Gastrocnemius medialis (tissue), 4 donors: Measurements from ENCODE around the gene CDK4. TPM values are rescaled to one million over a fixed set of nuclear protein-coding genes. Genes with fewer than 3 reads are reported as not detected.
"Not testable (repeated sequence)": the region's sequence is repeated elsewhere in the genome, so short reads cannot be mapped to it uniquely, and the experiment has no call there.

Source experiments
- ATAC-seq, 2 donors: fragments of 150-250 bp; one replicate each; pipeline ENCODE4 v1.9.1; 2016
- DNase-seq, 2 donors: peaks; one replicate each; pipeline ENCODE4 v3.0.0-alpha.2; 2019
- H3K27ac ChIP-seq, 4 donors: fragments of 200-600 bp; sonication (generic); 1 replicate in 1 of 4; 2 replicates in 3 of 4; pipeline ENCODE4 v1.5.1; 2016 to 2018; ENCODE audit warnings: mild to moderate bottlenecking in 2 of 4, moderate library complexity in 1 of 4
- H3K27me3 ChIP-seq, 3 donors: fragments of 200-600 bp; sonication (generic) in 2 of 3; 1 replicate in 1 of 3; 2 replicates in 2 of 3; pipeline versions ENCODE4 v1.5.1 to v1.6.0; 2016 to 2019; ENCODE audit warnings: mild to moderate bottlenecking in 1 of 3, moderate library complexity in 1 of 3
- H3K36me3 ChIP-seq, 2 donors: fragments of 200-600 bp; sonication (generic) in 1 of 2; one replicate each; pipeline ENCODE4 v1.5.1; 2017 to 2018
- H3K4me1 ChIP-seq, 2 donors: fragments of 200-600 bp; sonication (generic) in 1 of 2; one replicate each; pipeline ENCODE4 v1.5.1; 2016 to 2017; ENCODE audit warnings: mild to moderate bottlenecking in 2 of 2
- H3K4me3 ChIP-seq, 4 donors: fragments of 200-600 bp; sonication (generic) in 3 of 4; 1 replicate in 1 of 4; 2 replicates in 3 of 4; pipeline ENCODE4 v1.5.1; 2016 to 2019; ENCODE audit warnings: mild to moderate bottlenecking in 2 of 4
- H3K9me3 ChIP-seq, 3 donors: fragments of 200-600 bp; sonication (generic) in 2 of 3; 1 replicate in 1 of 3; 2 replicates in 2 of 3; pipeline ENCODE4 v1.5.1; 2016 to 2019
- POLR2A ChIP-seq, 2 donors: fragments of 450-650 bp; IDR thresholded peaks; one replicate each; pipeline ENCODE4 v1.6.1; 2017; ENCODE audit warnings: antibody characterized with exemption in 2 of 2, mild to moderate bottlenecking in 2 of 2, moderate library complexity in 2 of 2
- in situ Hi-C, 4 donors: fragments of 200-750 bp; cut with MboI; loops; one replicate each; pipeline versions ENCODE4 v1.15.0 to v1.8.0; 2017; ENCODE audit warnings: low sequenced_read_pairs in 4 of 4
- intact Hi-C: fragments of 100-400 bp; cut with DNase I; formaldehyde crosslinking; loops from one replicate; pipeline ENCODE4 v1.15.1; 2023; ENCODE audit warnings: low total_unique reads
- total RNA-seq, 4 donors: library from RNA; depleted of rRNA; stranded (reverse); fragments of >200 nt; gene quantifications; one replicate each; pipeline versions ENCODE4 v1.1.0 to v1.2.3, GENCODE V29; 2016
- TF ChIP-seq, protein P1 (sequence below), 5 experiments: fragments of 450-650 bp in 3 of 5; fragments of 200-600 bp in 2 of 5; sonication (generic) in 2 of 5; IDR thresholded peaks in 4 of 5; conservative IDR thresholded peaks in 1 of 5; 1 replicate in 4 of 5; 2 replicates in 1 of 5; pipeline ENCODE4 v1.5.1; 2016 to 2019; ENCODE audit warnings: antibody characterized with exemption in 5 of 5, mild to moderate bottlenecking in 3 of 5, moderate library complexity in 3 of 5

The CDK4 gene
- total RNA-seq, 4 donors from 2014 or later: 39.7 to 55.5 (median 47.4) TPM

DNA sequence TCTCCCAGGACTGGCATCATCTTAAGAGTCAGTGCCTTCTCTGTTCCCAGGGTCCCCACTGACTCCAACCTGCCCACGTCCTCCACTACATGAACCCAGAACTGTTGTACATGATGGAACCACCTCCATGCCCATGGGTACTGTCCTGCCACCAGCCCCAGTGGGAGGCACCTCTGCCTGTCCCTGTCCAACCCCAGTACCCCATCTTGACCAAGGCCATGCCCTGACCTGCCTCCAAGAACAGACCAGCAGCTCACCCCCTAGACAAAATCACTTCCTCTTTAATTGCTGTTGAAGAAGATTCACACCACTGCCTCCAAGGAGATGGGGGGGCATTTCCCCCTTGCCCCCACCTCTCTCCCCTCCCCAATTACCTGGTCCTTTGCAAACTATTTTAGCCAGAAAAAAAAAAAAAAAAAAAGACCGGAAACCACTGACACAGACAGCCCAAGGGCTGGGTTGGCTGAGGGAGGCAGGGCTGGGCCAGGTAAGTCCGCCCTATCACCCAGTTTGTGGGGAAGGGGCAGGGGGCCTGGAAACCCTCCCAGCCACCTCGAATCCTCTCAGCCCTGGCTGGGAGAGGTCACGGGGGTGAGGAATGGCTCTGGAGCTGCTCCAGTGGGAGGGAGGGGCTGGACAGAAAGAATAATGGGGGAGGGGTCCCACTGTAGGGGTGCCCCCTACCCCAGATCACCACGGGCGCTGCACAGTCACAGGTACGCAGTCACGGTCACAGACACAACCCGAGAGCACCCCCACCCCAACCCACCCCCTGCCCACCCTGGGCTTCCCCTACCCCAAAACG lies 27.0 kb downstream of the CDK4 start:
- in situ Hi-C loops: no loop called here
- ATAC-seq: no peak
- peaks cover 27 to 42% (median 41%) of the 10 kb centered on the region in 3 donors for H3K27me3 ChIP-seq
- TF ChIP-seq, protein P1, sequence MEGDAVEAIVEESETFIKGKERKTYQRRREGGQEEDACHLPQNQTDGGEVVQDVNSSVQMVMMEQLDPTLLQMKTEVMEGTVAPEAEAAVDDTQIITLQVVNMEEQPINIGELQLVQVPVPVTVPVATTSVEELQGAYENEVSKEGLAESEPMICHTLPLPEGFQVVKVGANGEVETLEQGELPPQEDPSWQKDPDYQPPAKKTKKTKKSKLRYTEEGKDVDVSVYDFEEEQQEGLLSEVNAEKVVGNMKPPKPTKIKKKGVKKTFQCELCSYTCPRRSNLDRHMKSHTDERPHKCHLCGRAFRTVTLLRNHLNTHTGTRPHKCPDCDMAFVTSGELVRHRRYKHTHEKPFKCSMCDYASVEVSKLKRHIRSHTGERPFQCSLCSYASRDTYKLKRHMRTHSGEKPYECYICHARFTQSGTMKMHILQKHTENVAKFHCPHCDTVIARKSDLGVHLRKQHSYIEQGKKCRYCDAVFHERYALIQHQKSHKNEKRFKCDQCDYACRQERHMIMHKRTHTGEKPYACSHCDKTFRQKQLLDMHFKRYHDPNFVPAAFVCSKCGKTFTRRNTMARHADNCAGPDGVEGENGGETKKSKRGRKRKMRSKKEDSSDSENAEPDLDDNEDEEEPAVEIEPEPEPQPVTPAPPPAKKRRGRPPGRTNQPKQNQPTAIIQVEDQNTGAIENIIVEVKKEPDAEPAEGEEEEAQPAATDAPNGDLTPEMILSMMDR (IDR thresholded peaks at IDR 0.05 in 4 of 5, conservative IDR thresholded peaks at IDR 0.05 in 1 of 5): no peak
- TF ChIP-seq POLR2A (IDR thresholded peaks at IDR 0.05): no peak
- intact Hi-C loops: no loop called here
- peaks cover 4 to 19% of the 10 kb centered on the region in 2 donors for H3K4me1 ChIP-seq
- no peaks in the 10 kb centered on the region for H3K9me3 ChIP-seq
- no peak overlapping the region for H3K27ac ChIP-seq
- H3K36me3 ChIP-seq: peaks cover 0 to 11% of the 10 kb centered on the region in 2 donors
- DNase-seq: no peak
- H3K4me3 ChIP-seq: no peak overlapping the region

DNA sequence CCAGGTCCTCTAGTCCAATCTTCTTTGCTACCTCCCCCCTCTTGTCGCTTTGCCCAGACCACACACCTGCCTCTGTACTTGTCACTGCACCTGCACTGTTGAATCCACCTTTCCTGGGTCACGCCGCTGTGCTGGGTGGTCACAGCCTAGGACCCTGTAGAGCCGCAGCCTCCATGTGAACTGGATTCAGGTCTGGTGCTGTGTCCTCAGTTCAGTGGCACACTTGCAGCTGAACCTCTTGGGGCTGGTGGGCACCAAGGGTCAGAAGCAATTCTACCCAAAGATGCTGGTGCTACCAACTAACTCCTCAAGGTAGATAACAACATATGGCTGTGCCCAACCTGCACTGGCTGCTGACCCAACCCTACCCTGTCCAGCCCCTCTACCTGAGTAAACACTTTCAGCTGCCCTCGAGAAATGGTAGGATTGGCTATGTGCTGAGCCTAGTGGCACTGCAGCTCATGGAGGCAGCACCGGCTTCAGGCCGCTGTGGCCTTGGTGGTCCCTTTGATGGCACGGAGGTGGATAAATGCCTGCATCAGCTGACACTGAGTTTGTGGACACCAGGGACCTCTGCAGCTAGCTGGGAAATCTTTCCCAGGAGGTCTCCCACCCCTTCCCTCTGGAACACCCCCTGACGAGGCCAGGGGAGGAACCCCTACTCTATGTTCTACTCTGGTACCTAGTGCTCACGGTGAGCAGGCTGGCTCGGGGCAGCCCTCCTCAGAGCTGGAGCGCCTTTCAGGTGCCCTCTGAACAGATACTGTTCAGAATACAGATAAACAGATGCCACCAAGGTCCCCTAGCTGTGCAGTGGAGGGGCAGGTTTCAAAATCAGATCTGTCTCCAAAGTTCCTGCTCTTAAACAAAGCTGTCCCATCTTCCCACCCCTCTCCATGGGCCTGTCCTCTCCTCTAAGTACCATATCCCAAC lies 27.8 kb downstream of the CDK4 start:
- H3K9me3 ChIP-seq: no peaks in the 10 kb centered on the region
- in situ Hi-C loops (no loop called here), intact Hi-C loops (no loop called here)

DNA sequence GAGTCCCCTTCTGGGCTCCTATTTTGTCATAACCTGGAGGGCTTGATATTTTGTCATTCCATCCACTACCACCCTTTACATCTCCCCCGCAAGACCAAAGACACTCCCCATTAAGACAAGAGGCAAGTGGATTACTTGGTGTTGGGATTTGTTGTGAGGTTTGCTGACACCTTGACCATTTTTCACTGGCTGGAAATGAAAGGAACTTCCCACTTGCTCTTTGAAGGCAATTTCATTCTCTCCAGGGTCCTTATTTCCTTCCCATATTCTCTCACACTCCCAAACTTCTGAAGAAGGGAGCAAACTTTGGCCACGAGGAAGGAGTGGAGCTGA lies 28.5 kb downstream of the CDK4 start:
- DNase-seq (no peak), ATAC-seq (no peak)
- no peak overlapping the region for H3K27ac ChIP-seq
- H3K36me3 ChIP-seq: peaks cover 5 to 26% of the 10 kb centered on the region in 2 donors
- no peak overlapping the region for H3K4me3 ChIP-seq
- peaks cover 25 to 41% (median 37%) of the 10 kb centered on the region in 3 donors for H3K27me3 ChIP-seq
- H3K9me3 ChIP-seq: no peaks in the 10 kb centered on the region
- no peak for TF ChIP-seq POLR2A (IDR thresholded peaks at IDR 0.05)
- peaks cover 4 to 19% of the 10 kb centered on the region in 2 donors for H3K4me1 ChIP-seq
- in situ Hi-C loops: no loop called here
- intact Hi-C loops: no loop called here

More for the DNA sequence above, 27.8 kb downstream of the CDK4 start:
- H3K4me1 ChIP-seq: peaks cover 4 to 19% of the 10 kb centered on the region in 2 donors
- H3K27ac ChIP-seq: no peak overlapping the region
- peaks cover 25 to 41% (median 39%) of the 10 kb centered on the region in 3 donors for H3K27me3 ChIP-seq
- H3K4me3 ChIP-seq: no peak overlapping the region
- no peak for TF ChIP-seq POLR2A (IDR thresholded peaks at IDR 0.05)
- TF ChIP-seq, protein P1 (IDR thresholded peaks at IDR 0.05 in 4 of 5, conservative IDR thresholded peaks at IDR 0.05 in 1 of 5): no peak
- DNase-seq (no peak), ATAC-seq (no peak)
- peaks cover 2 to 19% of the 10 kb centered on the region in 2 donors for H3K36me3 ChIP-seq

DNA sequence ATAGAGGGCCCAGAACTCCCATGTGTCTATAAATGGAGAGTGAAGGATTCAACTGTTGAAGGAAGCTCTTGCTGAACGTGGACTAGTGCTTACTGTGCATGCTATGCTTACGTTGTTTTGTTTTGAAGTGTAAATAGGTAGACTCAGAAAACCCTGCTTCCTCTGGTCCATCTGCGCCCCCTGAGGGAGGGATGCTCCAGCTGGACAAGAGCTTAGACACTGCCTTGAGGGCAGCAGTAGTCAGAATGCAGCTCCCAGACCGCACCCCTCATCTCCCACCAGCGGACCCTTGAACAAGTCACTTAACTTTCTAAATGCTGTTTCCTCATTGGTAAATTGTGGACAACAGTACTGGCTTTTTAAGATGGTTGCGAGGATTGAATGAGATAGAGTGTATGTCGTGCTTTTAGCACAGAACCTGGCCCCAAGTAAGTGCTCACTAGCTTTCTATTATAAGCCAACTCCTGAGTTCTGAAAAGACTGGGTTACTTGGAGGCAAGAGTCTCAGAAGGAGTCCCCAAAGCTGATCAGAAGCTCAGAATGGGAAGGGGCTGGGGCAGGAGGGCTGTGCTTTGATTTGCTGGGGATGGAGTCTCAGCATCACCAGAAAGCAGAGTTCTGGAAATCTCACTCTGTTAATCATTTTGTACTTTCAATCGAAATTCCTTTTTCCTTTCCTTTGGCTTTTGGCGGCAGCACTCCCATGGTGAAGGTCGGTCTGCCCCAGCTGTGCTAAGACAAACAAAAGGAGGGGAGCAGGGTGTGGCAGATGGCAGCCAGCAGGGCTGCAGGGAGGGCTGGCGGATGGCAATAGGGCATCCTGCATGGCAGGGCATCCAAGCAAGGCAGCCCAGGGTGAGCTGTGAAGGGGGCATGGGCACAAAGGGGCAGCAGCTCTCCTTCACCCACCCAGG lies 29.1 kb downstream of the CDK4 start:
- DNase-seq (no peak), ATAC-seq (no peak)
- Histone ChIP-seq H3K36me3 (peaks cover 5 to 32% of the 10 kb centered on the region in 2 donors), H3K27ac (no peak overlapping the region), H3K9me3 (no peaks in the 10 kb centered on the region), H3K27me3 (peaks cover 22 to 35% (median 35%) of the 10 kb centered on the region in 3 donors), H3K4me1 (peaks cover 4 to 19% of the 10 kb centered on the region in 2 donors), H3K4me3 (no peak overlapping the region)
- TF ChIP-seq POLR2A (IDR thresholded peaks at IDR 0.05): no peak
- TF ChIP-seq, protein P1 (IDR thresholded peaks at IDR 0.05 in 4 of 5, conservative IDR thresholded peaks at IDR 0.05 in 1 of 5): no peak
- intact Hi-C loops (no loop called here), in situ Hi-C loops (no loop called here)

DNA sequence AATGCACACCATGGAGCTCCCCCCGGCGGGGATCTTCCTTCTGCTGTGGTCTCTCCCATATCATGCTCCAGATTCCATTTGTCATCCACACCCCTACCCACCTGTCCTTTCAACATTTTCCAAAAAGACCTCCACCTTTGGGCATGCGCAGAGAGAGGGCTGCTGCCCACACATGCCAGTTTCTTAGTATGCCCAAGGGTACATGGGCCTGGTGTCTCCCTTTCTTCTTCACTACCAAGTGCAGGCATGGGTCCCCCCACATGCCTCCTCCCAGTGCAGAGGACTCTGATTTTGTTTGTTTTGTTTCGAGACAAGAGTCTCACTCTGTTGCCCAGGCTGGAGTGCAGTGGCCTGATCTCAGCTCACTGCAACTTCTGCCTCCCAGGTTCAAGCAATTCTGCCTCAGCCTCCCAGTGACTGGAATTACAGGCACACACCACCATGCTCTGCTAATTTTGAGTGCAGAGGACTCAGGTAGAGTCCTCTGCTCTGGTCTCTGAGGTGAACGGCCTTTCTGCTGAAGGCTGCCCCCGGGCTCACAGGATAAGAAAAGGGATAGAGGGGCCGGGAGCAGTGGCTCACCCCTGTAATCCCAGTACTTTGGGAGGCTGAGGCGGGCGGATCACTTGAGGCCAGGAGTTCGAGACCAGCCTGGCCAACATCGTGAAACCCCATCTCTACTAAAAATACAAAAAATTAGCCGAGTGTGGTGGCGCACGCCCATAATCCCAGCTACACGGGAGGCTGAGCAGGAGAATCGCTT lies 30.1 kb downstream of the CDK4 start:
- H3K9me3 ChIP-seq, H3K4me3 ChIP-seq, ATAC-seq, H3K27ac ChIP-seq, intact Hi-C loops, in situ Hi-C loops, DNase-seq: not testable (repeated sequence)
- Histone ChIP-seq H3K4me1 (peaks cover 4 to 15% of the 10 kb centered on the region in 2 donors), H3K27me3 (peaks cover 16 to 26% (median 25%) of the 10 kb centered on the region in 3 donors), H3K36me3 (peaks cover 5 to 40% of the 10 kb centered on the region in 2 donors)
